H1 (cell line): ENCODE data around the gene QRSL1. TPM values are rescaled to one million over a fixed set of nuclear protein-coding genes. Genes with fewer than 3 reads are reported as not detected.

Experiments
- CHD1 ChIP-seq: IDR thresholded peaks from 2 replicates; pipeline ENCODE4 v1.6.1; 2012; ENCODE audit warnings: low read depth, low read length, improper control_type of control experiment
- EP300 ChIP-seq, 2 experiments: IDR thresholded peaks; 1 replicate in 1 of 2; 2 replicates in 1 of 2; pipeline ENCODE4 v1.6.1; 2011 to 2012; ENCODE audit warnings: low read depth in 2 of 2, low read length in 2 of 2, mild to moderate bottlenecking in 2 of 2, borderline replicate concordance in 1 of 2, inconsistent platforms in 1 of 2, moderate library complexity in 1 of 2
- RAD21 ChIP-seq, 2 experiments: IDR thresholded peaks in 1 of 2; conservative IDR thresholded peaks in 1 of 2; 2 replicates each; pipeline ENCODE4 v1.6.1; 2011; ENCODE audit warnings: low read depth in 2 of 2, low read length in 2 of 2, improper control_type of control experiment in 1 of 2, inconsistent platforms in 1 of 2, mild to moderate bottlenecking in 1 of 2, moderate library complexity in 1 of 2
- RXRA ChIP-seq: IDR thresholded peaks from 2 replicates; pipeline ENCODE4 v1.6.1; 2011; ENCODE audit warnings: low read depth, mild to moderate bottlenecking, low read length, moderate library complexity; ENCODE audit not compliant: insufficient read depth
- polyA plus RNA-seq, 7 experiments: library from polyadenylated mRNA; depleted of rRNA in 3 of 7; stranded (reverse) in 5 of 7; unstranded in 2 of 7; fragments of >200 nt in 5 of 7; fragments of 200-250 nt in 2 of 7; gene quantifications; 1 replicate in 5 of 7; 2 replicates in 1 of 7; 4 replicates in 1 of 7; pipeline versions ENCODE4 v1.2.1 to v1.2.3, GENCODE V29; 2011 to 2013; ENCODE audit warnings: missing spikeins in 2 of 7, mixed read lengths in 2 of 7
- total RNA-seq: library from RNA; stranded (reverse); fragmentation: NEBNext Ultra II Directional; extraction: Animal tissue kit (Norgen Biotek cat#: 25700); gene quantifications from 2 replicates; pipeline ENCODE4 v1.2.1, GENCODE V29; 2021

QRSL1 gene
- total and polyA plus RNA-seq, 2 of the 8 experiments (the other 6 are each of a cell fraction or from before 2014, with no cell fraction given) = 7.8 to 22.2 TPM

GRCh38 chr6:106612671-106613416 lies 16.5 kb upstream of the QRSL1 start (continued):
- no peak for TF ChIP-seq RXRA
- no peak for TF ChIP-seq RAD21 (IDR thresholded peaks at IDR 0.05 in 1 of 2, conservative IDR thresholded peaks at IDR 0.05 in 1 of 2; ENCODE audit: low read depth in 2 of 2, low read length in 2 of 2)
- no peak for TF ChIP-seq CHD1
- TF ChIP-seq EP300 (IDR thresholded peaks at IDR 0.05; ENCODE audit: borderline replicate concordance in 1 of 2, low read depth in 2 of 2, low read length in 2 of 2) = no peak
